GM21360 (cell line): ENCODE measurements around the gene ALG9.
"Not testable (repeated sequence)": the region's sequence is repeated elsewhere in the genome, so short reads cannot be mapped to it uniquely, and the experiment has no call there.

ENCODE experiments used
- ATAC-seq: cut with Tn5 transposase; IDR thresholded peaks from one replicate; pipeline ENCODE4 v1.9.1; 2021; ENCODE audit warnings: mild to moderate bottlenecking, moderate library complexity; ENCODE audit not compliant: unreplicated experiment

Gene ALG9

GRCh38 chr11:111870886-111871692 is at the start of gene ALG9:
Gene ALG9 (minus strand): TSS chr11:111871581. CDS start chr11:111871482, 99 bp downstream.
- peak; percentile 82 for ATAC-seq

- no peak for ATAC-seq
These were observed 49.5 kb upstream of the ALG9 start for GRCh38 chr11:111920908-111921307.

GRCh38 chr11:111918390-111919256 is 47.2 kb upstream of the ALG9 start, which contains the start of gene C11orf52:
Gene C11orf52 (plus strand): TSS chr11:111918913. CDS start chr11:111918973, 60 bp downstream.
- ATAC-seq, result no peak

- no peak for ATAC-seq
These were observed 46.4 kb upstream of the ALG9 start for GRCh38 chr11:111917788-111918187.

- no peak for ATAC-seq
These were observed 45.9 kb upstream of the ALG9 start for GRCh38 chr11:111917312-111917711.

GRCh38 chr11:111916768-111917167 is 45.4 kb upstream of the ALG9 start:
- ATAC-seq, result no peak

GRCh38 chr11:111913997-111914396 is 42.6 kb upstream of the ALG9 start:
- no peak for ATAC-seq

- no peak for ATAC-seq
These were observed 41.9 kb upstream of the ALG9 start for GRCh38 chr11:111913031-111913861.

GRCh38 chr11:111912535-111912934 is 41.2 kb upstream of the ALG9 start, which contains the start of gene HSPB2:
Gene HSPB2 (plus strand): TSS chr11:111912734. CDS start chr11:111912830, 96 bp downstream.
- ATAC-seq, result no peak

GRCh38 chr11:111911563-111912401 is 40.4 kb upstream of the ALG9 start, which contains the start of gene CRYAB:
Gene CRYAB (minus strand): TSS chr11:111911770. CDS start chr11:111911724, 46 bp downstream.
- ATAC-seq, result no peak

GRCh38 chr11:111910676-111911562 is 39.5 kb upstream of the ALG9 start:
- no peak for ATAC-seq

GRCh38 chr11:111909378-111909777 is 38.0 kb upstream of the ALG9 start:
- ATAC-seq, result no peak

- no peak for ATAC-seq
These were observed 37.4 kb upstream of the ALG9 start for GRCh38 chr11:111908639-111909305.

GRCh38 chr11:111906680-111907079 is 35.3 kb upstream of the ALG9 start:
- ATAC-seq, result no peak

GRCh38 chr11:111905411-111905810 is 34.0 kb upstream of the ALG9 start:
- ATAC-seq, result no peak

GRCh38 chr11:111886844-111887243 is 15.5 kb upstream of the ALG9 start:
- no peak for ATAC-seq

- no peak for ATAC-seq
These were observed 14.7 kb upstream of the ALG9 start for GRCh38 chr11:111886032-111886431.

- not testable (repeated sequence) for ATAC-seq
These were observed 13.7 kb upstream of the ALG9 start for GRCh38 chr11:111885053-111885452.
